Esophagus (tissue), 2 donors: ENCODE data around the gene FLNC. TPM values are rescaled to one million over a fixed set of nuclear protein-coding genes. Genes with fewer than 3 reads are reported as not detected.

Experiments used
- H3K27ac ChIP-seq, 2 donors: one replicate each; pipeline ENCODE4 v1.5.1; 2013; ENCODE audit warnings: low read depth in 2 of 2, mild to moderate bottlenecking in 2 of 2, inconsistent platforms in 1 of 2, low read length in 1 of 2, moderate library complexity in 1 of 2
- H3K27me3 ChIP-seq, 2 donors: one replicate each; pipeline ENCODE4 v1.6.1; 2013; ENCODE audit warnings: low read length in 2 of 2, control low read depth in 1 of 2, mild to moderate bottlenecking in 1 of 2; ENCODE audit not compliant: insufficient read depth in 2 of 2, control insufficient read depth in 1 of 2
- H3K36me3 ChIP-seq, 2 donors: one replicate each; pipeline ENCODE4 v1.6.1; 2013; ENCODE audit warnings: low read length in 1 of 2; ENCODE audit not compliant: control insufficient read depth in 2 of 2, insufficient read depth in 2 of 2
- H3K4me1 ChIP-seq, 2 donors: one replicate each; pipeline ENCODE4 v1.6.1; 2013; ENCODE audit warnings: low read length in 1 of 2; ENCODE audit not compliant: control insufficient read depth in 2 of 2, insufficient read depth in 2 of 2
- H3K4me3 ChIP-seq, 2 donors: one replicate each; pipeline ENCODE4 v1.5.1; 2013; ENCODE audit warnings: low read length in 2 of 2, mild to moderate bottlenecking in 2 of 2, low read depth in 1 of 2, moderate library complexity in 1 of 2
- H3K9me3 ChIP-seq, 2 donors: one replicate each; pipeline ENCODE4 v1.6.1; 2013; ENCODE audit warnings: mild to moderate bottlenecking in 2 of 2, low read depth in 1 of 2, low read length in 1 of 2, moderate library complexity in 1 of 2; ENCODE audit not compliant: control insufficient read depth in 2 of 2, insufficient read depth in 1 of 2
- WGBS, 2 donors: extraction: QIAGEN DNeasy Blood & Tissue Kit; methylation state at CpG; one replicate each; pipeline ENCODE4 v1.1.7; 2013; 5-methylcytosine and 5-hydroxymethylcytosine counted together
- polyA plus RNA-seq, 2 donors: library from polyadenylated mRNA; stranded (reverse); fragments of 200-250 nt; gene quantifications; one replicate each; pipeline ENCODE4 v1.2.3, GENCODE V29; 2013
- donor health status: healthy with polysubstance abuse.
- donor health status: Bipolar disorder and iron deficiency.

Gene FLNC
- polyA plus RNA-seq, 2 donors = 3.1 to 7.7 TPM

- Histone ChIP-seq H3K27ac (no peak overlapping the region), H3K36me3 (peaks cover 0 to 13% of the 10 kb centered on the region in 2 donors), H3K4me1 (peaks cover 0 to 12% of the 10 kb centered on the region in 2 donors), H3K9me3 (no peaks in the 10 kb centered on the region), H3K4me3 (no peak overlapping the region), H3K27me3 (no peaks in the 10 kb centered on the region)
- WGBS, 2 donors = 50 to 51% methylated on average over 35 of the region's 35 CpGs
These were observed 11.9 kb downstream of the FLNC start for GRCh38 chr7:128841921-128842673.

GRCh38 chr7:128842674-128843641, 12.8 kb downstream of the FLNC start:
- Histone ChIP-seq H3K4me1 (peaks cover 0 to 12% of the 10 kb centered on the region in 2 donors), H3K27ac (no peak overlapping the region), H3K36me3 (peaks cover 0 to 12% of the 10 kb centered on the region in 2 donors), H3K27me3 (no peaks in the 10 kb centered on the region), H3K9me3 (no peaks in the 10 kb centered on the region), H3K4me3 (no peak overlapping the region)
- 86 to 92% methylated on average over 38 of the region's 38 CpGs for WGBS, 2 donors

GRCh38 chr7:128843938-128844621, 13.9 kb downstream of the FLNC start:
- H3K4me3 ChIP-seq = no peak overlapping the region
- H3K27me3 ChIP-seq = no peaks in the 10 kb centered on the region
- 90 to 92% methylated on average over 17 of the region's 17 CpGs for WGBS, 2 donors
- peaks cover 0 to 14% of the 10 kb centered on the region in 2 donors for H3K36me3 ChIP-seq
- peaks cover 0 to 12% of the 10 kb centered on the region in 2 donors for H3K4me1 ChIP-seq
- no peak overlapping the region for H3K27ac ChIP-seq
- no peaks in the 10 kb centered on the region for H3K9me3 ChIP-seq

GRCh38 chr7:128844777-128845311, 14.6 kb downstream of the FLNC start:
- 91 to 92% methylated on average over 25 of the region's 25 CpGs for WGBS, 2 donors
- H3K9me3 ChIP-seq = no peaks in the 10 kb centered on the region
- H3K36me3 ChIP-seq = peaks cover 0 to 11% of the 10 kb centered on the region in 2 donors
- H3K4me3 ChIP-seq = no peak overlapping the region
- H3K27me3 ChIP-seq = no peaks in the 10 kb centered on the region
- peaks cover 0 to 12% of the 10 kb centered on the region in 2 donors for H3K4me1 ChIP-seq
- no peak overlapping the region for H3K27ac ChIP-seq

GRCh38 chr7:128845475-128845874, 15.3 kb downstream of the FLNC start:
- Histone ChIP-seq H3K27me3 (no peaks in the 10 kb centered on the region), H3K36me3 (peaks cover 0 to 11% of the 10 kb centered on the region in 2 donors), H3K27ac (no peak overlapping the region), H3K9me3 (no peaks in the 10 kb centered on the region), H3K4me1 (peaks cover 0 to 6% of the 10 kb centered on the region in 2 donors), H3K4me3 (no peak overlapping the region)
- 72 to 77% methylated on average over 5 of the region's 5 CpGs for WGBS, 2 donors

- Histone ChIP-seq H3K36me3 (peaks cover 0 to 11% of the 10 kb centered on the region in 2 donors), H3K27me3 (no peaks in the 10 kb centered on the region), H3K4me1 (peaks cover 0 to 5% of the 10 kb centered on the region in 2 donors), H3K27ac (no peak overlapping the region), H3K4me3 (no peak overlapping the region), H3K9me3 (no peaks in the 10 kb centered on the region)
- WGBS, 2 donors = 80 to 82% methylated on average over 19 of the region's 19 CpGs
These were observed 15.8 kb downstream of the FLNC start for GRCh38 chr7:128845987-128846386.

- H3K4me3 ChIP-seq = no peak overlapping the region
- H3K27me3 ChIP-seq = no peaks in the 10 kb centered on the region
- no peaks in the 10 kb centered on the region for H3K9me3 ChIP-seq
- no peak overlapping the region for H3K27ac ChIP-seq
- 86 to 93% methylated on average over 14 of the region's 14 CpGs for WGBS, 2 donors
- H3K36me3 ChIP-seq = peaks cover 0 to 11% of the 10 kb centered on the region in 2 donors
- H3K4me1 ChIP-seq = peaks cover 0 to 5% of the 10 kb centered on the region in 2 donors
These were observed 16.7 kb downstream of the FLNC start for GRCh38 chr7:128846781-128847444.

- Histone ChIP-seq H3K4me1 (no peaks in the 10 kb centered on the region), H3K9me3 (no peaks in the 10 kb centered on the region), H3K27me3 (no peaks in the 10 kb centered on the region), H3K4me3 (no peak overlapping the region), H3K27ac (no peak overlapping the region), H3K36me3 (peaks cover 0 to 11% of the 10 kb centered on the region in 2 donors)
- 89 to 91% methylated on average over 17 of the region's 17 CpGs for WGBS, 2 donors
These were observed 17.6 kb downstream of the FLNC start for GRCh38 chr7:128847721-128848211.
